HUDEP-2 (cell line): ENCODE results near the gene PIGR.

Experiments used
- DNase-seq, 76 experiments: peaks; one replicate each; lab custom pipeline; 2025; ENCODE audit not compliant: unreplicated experiment in 76 of 76; lab: John Stamatoyannopoulos, UW

The PIGR gene

DNA sequence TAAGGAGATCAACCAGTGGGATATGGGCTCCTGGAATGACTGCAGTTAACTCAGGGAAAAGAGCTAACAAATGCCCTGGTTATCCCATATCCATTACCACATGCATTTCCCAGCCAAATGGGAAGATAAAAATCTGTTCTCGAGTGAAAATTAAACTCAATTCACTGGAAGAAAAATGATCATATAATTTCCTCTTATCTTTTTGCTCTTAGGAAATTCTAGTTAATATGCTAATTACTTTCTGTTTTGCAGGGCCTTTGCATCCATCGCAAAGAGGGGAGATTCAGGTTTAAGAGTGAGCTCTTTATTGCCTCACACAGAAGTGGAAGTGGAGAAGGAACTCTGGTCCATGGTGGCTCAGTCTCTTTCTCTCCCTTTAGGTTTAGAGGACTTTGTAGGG is 52.9 kb downstream of the PIGR start:
- no peak for DNase-seq

DNA sequence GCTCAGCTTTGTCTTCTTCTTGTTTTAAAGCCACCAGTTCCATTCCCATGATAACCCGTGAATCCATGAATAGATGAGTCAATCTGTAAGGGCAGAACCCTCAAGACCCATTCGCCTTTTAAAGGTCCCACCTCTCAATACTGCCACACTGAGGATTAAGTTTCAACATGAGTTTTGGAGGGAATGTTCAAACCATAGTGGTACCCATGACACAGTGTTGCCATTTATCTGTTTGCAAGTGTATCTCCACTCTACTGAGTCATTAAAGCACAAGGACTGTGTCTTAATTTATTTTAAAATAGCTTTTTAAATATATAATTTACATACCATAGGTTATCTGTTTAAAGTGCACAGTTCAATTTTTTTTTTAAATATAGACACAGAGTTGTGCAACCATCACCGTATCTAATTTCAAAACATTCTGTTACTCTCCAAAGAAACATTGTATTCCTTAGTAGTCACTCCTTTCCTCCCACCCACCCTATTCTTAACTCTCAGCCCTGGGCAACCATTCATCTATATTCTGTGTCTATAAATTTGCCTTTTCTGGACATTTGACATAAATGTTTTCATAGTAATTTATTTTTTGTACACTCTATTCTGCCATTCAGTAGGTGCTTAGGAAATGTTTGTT is 53.8 kb downstream of the PIGR start:
- no peak for DNase-seq

DNA sequence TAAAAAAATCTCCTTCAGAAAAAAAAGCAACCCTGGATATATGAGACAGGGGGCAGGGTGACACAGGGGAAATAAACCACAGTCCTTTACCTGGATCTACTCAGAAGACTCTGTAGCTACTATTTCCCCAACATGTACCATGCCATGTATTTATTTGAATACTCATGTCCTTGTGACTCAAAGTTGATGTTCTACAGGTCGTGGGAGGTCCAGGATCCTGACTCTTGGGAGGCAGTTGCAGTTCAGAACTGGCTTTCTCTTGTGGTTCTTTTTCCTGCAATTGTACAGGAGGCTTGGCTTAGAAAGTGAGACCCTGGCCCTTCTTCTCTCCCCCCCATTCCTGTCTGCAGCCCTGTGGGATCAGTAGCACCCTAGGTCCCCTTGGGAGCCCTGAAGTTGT is 54.9 kb downstream of the PIGR start:
- no peak for DNase-seq

DNA sequence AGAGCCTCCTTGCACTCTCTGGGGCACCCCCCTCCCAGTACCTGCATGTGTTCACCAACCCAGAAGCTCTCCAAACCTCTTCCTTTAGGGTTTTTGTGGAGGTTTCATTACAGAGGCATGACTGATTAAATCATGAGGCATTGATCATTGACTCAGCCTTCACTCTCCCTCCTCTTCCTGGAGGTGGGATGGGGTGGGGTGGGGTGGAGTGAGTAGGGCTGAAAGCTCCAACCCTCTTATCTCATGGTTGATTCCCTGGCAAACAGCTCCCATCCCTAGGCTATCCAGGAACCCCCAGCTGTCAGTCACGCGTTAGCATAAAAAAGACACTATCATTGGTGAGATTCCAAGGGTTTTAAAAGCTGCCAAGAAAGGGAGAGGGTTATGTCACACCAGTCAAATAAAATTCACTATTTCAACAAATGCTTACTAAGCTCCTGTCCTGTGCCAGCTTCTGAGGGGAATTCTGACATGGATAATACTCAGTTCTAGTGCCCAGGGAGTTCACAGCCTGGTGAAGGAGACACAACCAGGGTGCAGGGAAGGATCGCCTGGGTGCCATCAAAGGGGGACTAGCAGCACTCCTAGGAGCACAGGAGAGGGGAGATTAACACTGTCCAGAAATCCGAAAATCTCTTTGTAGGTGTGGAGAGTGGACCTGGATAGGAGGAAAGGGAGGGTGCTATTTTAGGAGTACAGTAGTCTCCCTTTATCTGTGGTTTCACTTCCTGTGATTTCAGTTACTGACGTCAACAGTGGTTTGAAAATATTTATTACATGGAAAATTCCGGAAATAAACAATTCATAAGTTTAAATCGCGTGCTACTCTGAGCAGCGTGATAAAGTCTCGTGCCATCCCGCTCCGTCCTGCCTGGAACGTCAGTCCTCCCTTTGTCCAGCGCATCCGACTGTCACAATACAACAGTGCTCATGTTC is 55.9 kb downstream of the PIGR start:
- no peak for DNase-seq

DNA sequence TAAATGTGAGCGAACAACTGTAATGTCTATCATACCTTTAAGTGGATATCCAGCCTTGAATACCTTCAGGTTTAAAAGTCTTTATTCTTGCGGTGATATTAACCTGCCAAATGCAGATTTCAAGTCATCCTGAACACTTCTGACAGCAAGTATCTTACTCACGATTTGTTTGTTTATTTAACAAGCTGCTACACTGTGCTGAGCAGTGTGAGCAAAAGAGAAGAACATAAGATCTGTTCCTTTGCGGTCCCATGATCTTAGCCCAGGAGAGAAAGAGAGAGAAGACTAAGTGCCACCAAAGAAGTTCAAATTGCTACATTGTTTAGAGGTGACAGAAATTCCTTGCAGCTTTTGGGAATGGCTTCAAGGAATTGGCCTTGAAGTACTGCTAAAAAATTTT is 58.6 kb downstream of the PIGR start:
- no peak for DNase-seq

DNA sequence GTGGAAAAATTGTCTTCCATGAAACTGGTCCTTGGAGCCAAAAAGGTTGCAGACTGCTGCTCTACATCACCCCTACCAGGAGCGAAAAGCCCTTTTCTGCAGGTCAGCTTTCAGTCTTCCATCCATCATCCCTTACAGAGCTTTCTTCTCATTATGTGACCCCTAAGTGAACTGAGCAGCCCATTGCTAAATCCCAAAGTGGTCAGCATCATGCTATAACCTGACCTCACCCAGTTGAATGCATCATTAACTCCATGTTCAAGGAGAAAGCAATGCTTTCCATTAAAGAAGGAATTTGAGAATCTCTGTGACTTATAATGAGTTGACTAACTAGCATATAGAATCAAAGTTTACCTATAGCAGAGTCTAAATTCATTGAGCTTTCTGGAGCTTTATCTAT is 59.4 kb downstream of the PIGR start:
- DNase-seq: no peak

DNA sequence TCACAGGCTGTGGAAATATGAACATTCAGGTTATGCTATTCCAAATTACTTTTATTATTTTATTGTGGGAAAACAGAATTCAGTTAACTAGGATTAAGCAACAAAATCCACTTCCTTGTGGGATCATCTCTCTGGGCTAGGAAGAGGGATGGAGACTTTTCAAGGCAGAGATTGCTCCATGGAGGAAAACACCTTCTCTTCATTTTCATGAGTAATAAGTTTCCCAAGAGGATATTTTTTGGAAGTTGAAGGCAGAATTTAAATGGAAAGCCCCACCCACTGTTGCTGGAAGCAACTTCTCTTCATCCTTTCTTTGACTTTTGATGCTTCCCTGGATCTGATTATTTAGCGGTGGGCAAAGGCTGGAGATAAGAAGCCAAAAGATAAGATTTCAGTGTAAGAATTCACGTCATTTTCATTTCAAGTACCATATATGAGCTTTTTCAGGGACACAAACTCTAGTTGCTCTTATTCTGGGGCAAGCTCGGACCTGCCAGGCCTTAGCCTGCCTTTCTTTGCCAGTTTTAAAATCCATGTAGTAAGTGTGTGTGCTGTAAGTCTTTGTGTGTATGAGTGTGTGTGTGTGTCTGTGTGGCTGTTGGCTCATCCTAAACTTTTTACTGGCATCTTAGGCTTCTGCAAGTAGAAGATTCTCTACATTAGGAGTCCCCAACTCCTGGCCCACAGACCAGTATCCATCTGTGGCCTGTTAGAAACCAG is 60.8 kb downstream of the PIGR start:
- no peak for DNase-seq

DNA sequence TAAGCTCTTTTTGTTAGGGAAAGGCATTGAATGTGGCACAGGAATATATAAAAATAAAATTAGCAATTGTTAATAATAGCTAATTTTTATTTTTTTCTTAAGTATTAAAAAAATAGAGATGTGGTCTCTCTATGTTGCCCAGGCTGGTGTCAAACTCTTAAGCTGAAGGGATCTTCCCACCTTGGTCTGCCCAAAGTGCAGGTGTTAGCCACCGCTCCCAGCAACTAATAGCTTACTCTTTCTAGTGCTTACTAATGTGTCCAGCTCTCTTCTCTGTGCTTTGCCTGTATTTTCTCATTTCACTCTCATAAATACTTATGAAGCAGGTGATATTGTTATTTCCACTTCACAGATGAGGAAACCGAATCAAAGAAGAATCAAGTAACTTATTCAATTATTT is 62.4 kb downstream of the PIGR start:
- DNase-seq: no peak

DNA sequence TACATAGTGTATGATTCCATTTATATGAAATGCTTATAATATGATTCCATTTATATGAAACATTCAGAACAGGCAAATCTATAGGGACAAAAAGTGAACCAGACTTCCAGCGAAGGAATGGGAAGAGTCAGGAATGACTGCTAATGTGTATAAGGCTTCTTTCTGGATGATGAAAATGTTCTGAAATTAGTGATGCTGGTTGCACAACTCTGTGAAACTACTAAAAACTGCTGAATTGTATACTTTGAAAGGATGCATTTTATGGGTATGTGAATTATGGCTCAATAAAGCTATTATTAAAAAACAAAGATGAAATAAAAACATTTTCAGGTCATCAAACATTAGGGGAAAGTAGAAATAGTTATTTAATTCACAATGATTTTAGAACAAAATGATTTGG is 63.1 kb downstream of the PIGR start:
- no peak for DNase-seq

DNA sequence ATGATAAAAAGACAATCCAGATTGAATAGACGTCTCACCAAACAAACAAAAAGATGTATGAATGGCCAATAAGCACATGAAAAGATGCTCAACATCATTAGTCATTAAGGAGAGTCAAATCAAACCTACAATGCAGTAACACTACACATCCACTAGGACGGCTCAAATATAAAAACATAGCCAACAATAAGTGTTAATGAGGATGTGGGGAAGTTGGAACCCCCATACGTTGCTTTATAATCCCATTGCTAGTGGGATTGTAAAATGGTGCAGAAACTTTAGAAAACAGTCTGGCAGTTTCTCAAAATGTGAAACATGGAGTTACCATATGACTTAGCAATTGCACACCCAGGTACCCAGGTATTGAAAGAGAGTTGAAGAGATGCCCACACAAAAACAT is 63.7 kb downstream of the PIGR start:
- DNase-seq: no peak

DNA sequence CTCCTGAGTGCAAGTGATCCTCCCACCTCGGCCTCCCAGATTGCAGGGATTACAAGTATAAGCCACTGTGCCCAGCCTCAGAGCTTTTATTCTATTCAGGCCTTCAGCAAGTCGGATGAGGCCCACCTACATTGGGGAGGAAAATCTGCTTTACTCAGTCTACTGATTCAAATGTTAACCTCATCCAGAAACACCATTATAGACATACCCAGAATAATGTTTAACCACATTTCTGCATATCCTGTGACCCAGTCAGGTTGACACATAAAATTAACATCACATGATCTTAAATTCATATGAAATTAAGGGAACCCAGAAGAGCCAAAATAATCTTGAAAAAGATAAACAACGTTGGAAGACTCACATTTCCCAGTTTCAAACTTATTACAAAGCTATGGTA is 66.0 kb downstream of the PIGR start:
- DNase-seq: no peak
